Stimulated activated CD8-positive, alpha-beta memory T cell treated with anti-CD3 and anti-CD28 coated beads, Interleukin-15, amount 100 ng/mL, for 4 hours (primary cell): Measurements from ENCODE around the gene CHCHD4.

ENCODE experiments used
- DNase-seq, 2 donors: peaks; one replicate each; pipeline ENCODE4 v3.0.0-alpha.2; 2020; ENCODE audit warnings: low read depth in 2 of 2

CHCHD4 gene

GRCh38 chr3:14150078-14150477, 25.4 kb upstream of the CHCHD4 start:
- no peak for DNase-seq

DNA sequence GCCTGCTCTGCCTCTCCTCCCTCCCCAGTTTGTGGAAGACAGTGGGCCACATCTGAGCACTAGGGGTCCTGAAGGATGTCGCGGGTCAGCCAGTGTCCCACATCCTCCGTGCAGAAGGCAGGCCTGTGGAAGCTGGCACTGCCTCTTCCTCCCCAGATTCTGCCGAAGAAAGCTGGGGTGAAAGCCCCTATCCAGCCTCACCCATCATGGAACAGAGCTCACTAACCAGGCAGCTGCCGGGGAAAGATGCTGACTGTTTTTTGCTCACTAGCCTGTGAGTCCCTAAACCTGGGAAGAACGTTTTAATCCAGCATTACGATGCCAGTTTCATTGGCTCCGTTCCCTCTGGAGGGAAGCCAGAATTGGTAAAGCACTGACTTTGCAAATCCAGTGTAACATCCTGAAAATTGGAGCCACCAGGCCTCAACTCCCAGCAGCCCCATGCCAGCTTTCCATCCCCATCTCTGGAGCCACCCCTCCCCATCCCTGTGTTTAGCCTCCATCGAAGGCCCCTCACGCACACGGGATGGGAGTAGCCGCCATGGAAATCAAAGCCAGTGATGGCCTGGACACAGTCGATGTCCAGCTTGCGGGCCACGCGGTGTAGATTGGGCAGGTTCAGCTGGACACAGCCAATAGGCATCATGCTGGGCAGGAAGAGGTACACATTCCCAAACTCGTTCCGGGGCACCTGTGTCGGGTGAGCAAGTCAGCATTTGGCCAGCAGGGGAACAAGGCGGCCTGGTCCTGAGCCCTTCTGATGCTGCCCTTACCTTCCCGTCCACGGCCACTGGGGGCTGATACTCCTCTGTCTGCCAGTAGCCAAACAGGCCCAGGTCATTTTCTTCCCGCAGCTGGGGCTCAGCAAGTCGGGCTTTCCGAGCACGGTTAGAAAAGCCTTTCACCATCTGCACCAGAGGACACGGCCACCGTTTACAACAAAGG, 23.6 kb upstream of the CHCHD4 start:
- no peak for DNase-seq

GRCh38 chr3:14147617-14148016, 22.9 kb upstream of the CHCHD4 start:
- DNase-seq, result no peak

DNA sequence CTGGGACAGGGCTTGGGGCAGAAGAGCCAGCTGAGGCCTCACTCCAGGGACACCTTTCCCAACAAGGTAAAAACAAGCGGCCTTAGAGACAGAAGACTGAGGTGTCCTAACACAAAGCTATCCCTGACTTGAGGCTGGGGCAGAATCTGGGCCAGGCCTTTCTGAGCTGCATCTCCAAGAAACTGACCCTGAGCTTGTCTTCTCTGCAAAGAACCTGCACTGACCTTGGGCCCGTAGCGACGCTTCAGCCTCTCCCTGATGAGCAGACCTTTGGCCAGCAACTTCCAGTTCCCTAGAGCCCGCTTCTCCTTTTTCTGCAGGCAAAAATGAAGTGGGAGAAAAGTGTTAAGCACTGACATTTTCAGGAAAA, 22.4 kb upstream of the CHCHD4 start:
- no peak for DNase-seq

- DNase-seq, result no peak
Measured at GRCh38 chr3:14146381-14147065, 21.9 kb upstream of the CHCHD4 start.

- DNase-seq, result no peak
Measured at GRCh38 chr3:14145670-14146380, 21.2 kb upstream of the CHCHD4 start.

- no peak for DNase-seq
Measured at GRCh38 chr3:14145236-14145635, 20.6 kb upstream of the CHCHD4 start.

DNA sequence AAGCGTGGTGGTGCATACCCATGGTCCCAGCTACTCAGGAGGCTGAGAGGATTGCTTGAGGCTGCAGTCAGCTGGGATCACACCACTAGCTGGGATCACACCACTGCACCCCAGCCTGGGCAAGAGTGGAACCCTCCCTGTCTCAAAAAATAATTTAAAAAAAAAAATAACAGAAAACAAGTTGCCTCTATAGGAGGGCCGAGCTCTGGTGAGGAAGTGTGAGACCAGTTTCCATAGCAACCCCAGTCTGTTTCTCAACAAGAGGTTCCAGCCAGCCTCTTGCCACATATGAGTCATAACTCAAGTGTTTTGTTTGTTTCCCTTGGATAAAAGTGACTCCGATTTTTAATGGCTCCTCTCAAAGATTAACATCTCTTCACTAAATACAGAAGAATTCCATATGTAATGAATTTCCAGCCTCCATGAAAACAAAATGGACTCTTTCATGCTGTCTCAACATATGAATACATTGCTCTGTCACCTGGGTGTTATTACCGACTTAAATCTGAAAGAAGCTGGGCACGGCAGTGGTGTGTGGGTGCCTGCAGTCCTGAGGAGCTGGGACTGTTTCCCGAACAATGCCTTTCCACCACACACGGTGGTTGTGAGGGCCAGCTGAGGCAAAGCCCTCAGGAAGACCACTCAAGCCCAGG, 19.9 kb upstream of the CHCHD4 start:
- peak in 1 of 2 donors; percentile 58 for DNase-seq

- no peak for DNase-seq
Measured at GRCh38 chr3:14143271-14144225, 18.9 kb upstream of the CHCHD4 start.

DNA sequence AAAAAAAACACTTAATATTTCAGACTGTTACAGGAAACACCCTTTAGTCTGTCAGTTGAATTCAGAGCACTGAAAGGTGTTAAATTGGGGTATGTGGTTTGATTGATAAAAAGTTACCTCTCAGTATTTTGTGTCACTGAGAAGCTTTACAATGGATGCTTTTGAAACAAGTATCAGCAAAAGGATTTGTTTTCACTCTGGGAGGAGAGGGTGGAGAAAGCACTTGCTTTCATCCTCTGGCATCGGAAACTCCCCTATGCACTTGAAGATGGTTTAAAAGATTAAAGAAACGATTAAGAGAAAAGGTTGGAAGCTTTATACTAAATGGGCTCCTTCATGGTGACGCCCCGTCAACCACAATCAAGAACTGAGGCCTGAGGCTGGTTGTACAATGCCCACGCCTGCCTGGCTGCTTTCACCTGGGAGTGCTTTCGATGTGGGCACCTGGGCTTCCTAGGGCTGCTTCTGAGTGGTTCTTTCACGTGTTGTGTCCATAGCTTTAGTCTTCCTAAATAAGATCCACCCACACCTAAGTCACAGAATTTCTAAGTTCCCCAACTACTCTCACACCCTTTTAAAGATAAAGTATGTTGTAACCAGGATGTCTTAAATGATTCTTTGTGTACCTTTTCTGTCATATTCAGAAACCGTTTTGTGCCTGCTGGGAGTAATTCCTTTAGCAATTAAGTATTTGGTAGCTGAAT, 18.0 kb upstream of the CHCHD4 start:
- peak in 1 of 2 donors; percentile 19 for DNase-seq

DNA sequence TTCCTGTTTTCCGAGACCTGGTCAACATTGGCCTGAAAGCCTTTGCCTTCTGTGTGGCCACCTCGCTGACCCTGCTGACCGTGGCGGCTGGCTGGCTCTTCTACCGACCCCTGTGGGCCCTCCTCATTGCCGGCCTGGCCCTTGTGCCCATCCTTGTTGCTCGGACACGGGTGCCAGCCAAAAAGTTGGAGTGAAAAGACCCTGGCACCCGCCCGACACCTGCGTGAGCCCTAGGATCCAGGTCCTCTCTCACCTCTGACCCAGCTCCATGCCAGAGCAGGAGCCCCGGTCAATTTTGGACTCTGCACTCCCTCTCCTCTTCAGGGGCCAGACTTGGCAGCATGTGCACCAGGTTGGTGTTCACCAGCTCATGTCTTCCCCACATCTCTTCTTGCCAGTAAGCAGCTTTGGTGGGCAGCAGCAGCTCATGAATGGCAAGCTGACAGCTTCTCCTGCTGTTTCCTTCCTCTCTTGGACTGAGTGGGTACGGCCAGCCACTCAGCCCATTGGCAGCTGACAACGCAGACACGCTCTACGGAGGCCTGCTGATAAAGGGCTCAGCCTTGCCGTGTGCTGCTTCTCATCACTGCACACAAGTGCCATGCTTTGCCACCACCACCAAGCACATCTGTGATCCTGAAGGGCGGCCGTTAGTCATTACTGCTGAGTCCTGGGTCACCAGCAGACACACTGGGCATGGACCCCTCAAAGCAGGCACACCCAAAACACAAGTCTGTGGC, 17.1 kb upstream of the CHCHD4 start:
- DNase-seq, result no peak

- DNase-seq, result no peak
Measured at GRCh38 chr3:14141144-14141543, 16.5 kb upstream of the CHCHD4 start.

DNA sequence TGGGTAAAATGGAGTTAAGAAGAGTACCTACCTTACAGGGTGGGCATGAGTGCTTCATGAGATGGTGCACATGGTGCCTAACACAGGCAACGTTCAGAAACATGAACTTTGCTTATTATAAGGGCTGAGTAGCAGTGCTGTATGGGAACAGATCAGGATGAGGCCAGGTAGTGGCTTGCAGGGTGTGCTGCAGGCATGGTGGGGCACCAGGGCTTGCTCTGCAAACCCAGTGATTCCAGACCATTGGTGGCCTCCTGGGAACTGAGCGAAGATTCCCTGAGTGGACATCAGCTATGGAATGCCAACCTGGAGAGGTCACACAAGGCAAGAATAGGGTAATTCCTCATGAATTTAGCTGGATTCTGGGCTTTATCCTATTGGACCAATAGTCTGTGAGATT, 16.0 kb upstream of the CHCHD4 start:
- DNase-seq, result no peak

GRCh38 chr3:14139771-14140170, 15.1 kb upstream of the CHCHD4 start:
- no peak for DNase-seq

GRCh38 chr3:14138878-14139655, 14.4 kb upstream of the CHCHD4 start:
- DNase-seq, result no peak

- no peak for DNase-seq
Measured at GRCh38 chr3:14138109-14138877, 13.6 kb upstream of the CHCHD4 start.

DNA sequence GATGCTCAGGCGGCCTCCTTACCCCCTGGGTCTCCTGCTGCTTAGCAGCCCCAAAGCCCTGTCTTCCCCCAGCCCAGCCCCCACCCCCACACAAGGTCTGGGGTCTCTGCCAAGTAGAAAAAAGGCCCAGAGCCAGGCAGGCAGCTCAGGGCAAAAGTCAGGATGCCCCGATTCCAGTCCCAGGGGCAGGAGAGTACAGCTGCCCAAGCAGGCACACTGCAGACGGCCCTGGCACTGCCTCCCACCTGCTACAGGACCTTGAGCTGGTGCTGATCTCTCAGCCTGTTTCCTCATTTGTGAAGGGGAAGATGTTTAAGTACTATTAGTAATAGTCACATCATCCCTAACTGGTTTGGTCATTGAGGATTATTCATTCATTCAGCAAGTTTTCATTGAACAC, 12.8 kb upstream of the CHCHD4 start:
- DNase-seq, result no peak

DNA sequence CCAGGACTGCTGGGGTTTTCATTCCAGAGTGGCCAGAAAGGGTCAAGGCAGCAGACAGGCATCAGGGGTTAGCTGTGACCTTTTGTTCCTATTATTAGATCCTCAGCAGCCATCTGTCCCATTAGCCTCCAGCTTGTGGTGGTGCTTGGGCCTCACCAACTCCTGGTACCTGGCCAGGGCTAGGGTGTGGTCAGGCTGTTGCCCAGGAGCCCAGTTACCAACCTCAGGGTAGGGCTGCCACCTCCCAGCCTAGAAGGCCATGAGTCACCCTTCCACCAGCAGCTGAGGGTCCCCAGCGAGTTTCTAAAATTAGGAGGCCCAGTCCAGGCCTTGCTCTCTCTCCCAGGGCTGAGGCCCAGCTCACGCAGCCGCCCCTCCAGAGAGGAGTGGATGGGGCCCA, 12.3 kb upstream of the CHCHD4 start:
- DNase-seq, result no peak
